Measurements from ENCODE around the gene EGFR.

Gene EGFR

GRCh38 chr7:55174856-55175255 lies 156.0 kb downstream of the EGFR start:
- TF ChIP-seq ZC3H10 (CRISPR knock-in tag; IDR thresholded peaks at IDR 0.05): no peak
- TF ChIP-seq POU6F1 (CRISPR knock-in tag; IDR thresholded peaks at IDR 0.05; ENCODE audit: borderline replicate concordance, low read depth): no peak
- TF ChIP-seq ZFP30 (CRISPR knock-in tag; IDR thresholded peaks at IDR 0.05): no peak
- no peak for TF ChIP-seq CREB5 (CRISPR knock-in tag; IDR thresholded peaks at IDR 0.05; ENCODE audit: low read depth)
- TF ChIP-seq SNAI2 (CRISPR knock-in tag; IDR thresholded peaks at IDR 0.05): no peak
- no peak for TF ChIP-seq CSDC2 (CRISPR knock-in tag; IDR thresholded peaks at IDR 0.05)
- TF ChIP-seq ZFP3 (CRISPR knock-in tag; IDR thresholded peaks at IDR 0.05): no peak
- no peak for TF ChIP-seq ZNF8 (CRISPR knock-in tag; IDR thresholded peaks at IDR 0.05)
- TF ChIP-seq BACH2 (CRISPR knock-in tag; IDR thresholded peaks at IDR 0.05; ENCODE audit: borderline replicate concordance): no peak
- no peak for TF ChIP-seq PPARA (CRISPR knock-in tag; IDR thresholded peaks at IDR 0.05; ENCODE audit: borderline replicate concordance)
- TF ChIP-seq PATZ1 (CRISPR knock-in tag; IDR thresholded peaks at IDR 0.05; ENCODE audit: borderline replicate concordance): no peak
- TF ChIP-seq TSHZ2 (CRISPR knock-in tag; IDR thresholded peaks at IDR 0.05): no peak
- no peak for TF ChIP-seq OSR1 (CRISPR knock-in tag; IDR thresholded peaks at IDR 0.05)
- no peak for ATAC-seq

- ATAC-seq: no peak
- TF ChIP-seq ZFP3 (CRISPR knock-in tag; IDR thresholded peaks at IDR 0.05): no peak
Observed at GRCh38 chr7:55177068-55177530, 158.3 kb downstream of the EGFR start.

GRCh38 chr7:55177589-55178261 lies 158.9 kb downstream of the EGFR start:
- TF ChIP-seq OSR1 (CRISPR knock-in tag; IDR thresholded peaks at IDR 0.05) (no peak), ZFP3 (CRISPR knock-in tag; IDR thresholded peaks at IDR 0.05) (no peak), PPARA (CRISPR knock-in tag; IDR thresholded peaks at IDR 0.05; ENCODE audit: borderline replicate concordance) (no peak), ZNF70 (CRISPR knock-in tag; IDR thresholded peaks at IDR 0.05) (no peak), CSDC2 (CRISPR knock-in tag; IDR thresholded peaks at IDR 0.05) (no peak), POU6F1 (CRISPR knock-in tag; IDR thresholded peaks at IDR 0.05; ENCODE audit: borderline replicate concordance, low read depth) (no peak), ZNF8 (CRISPR knock-in tag; IDR thresholded peaks at IDR 0.05) (no peak), GLIS3 (CRISPR knock-in tag; IDR thresholded peaks at IDR 0.05) (no peak), TSHZ2 (CRISPR knock-in tag; IDR thresholded peaks at IDR 0.05) (no peak)

More at GRCh38 chr7:55177589-55178261, 158.9 kb downstream of the EGFR start:
- ATAC-seq: no peak

Data from SK-N-SH treated with all-trans-retinoic acid at 6 μM for 48 hours (cell line).